Tibial nerve (tissue), 4 donors: ENCODE measurements around the gene CTNNA1. TPM values are rescaled to one million over a fixed set of nuclear protein-coding genes. Genes with fewer than 3 reads are reported as not detected.

ENCODE experiments used
- DNase-seq, 2 donors: peaks; one replicate each; pipeline ENCODE4 v3.0.0-alpha.2; 2019; ENCODE audit warnings: low spot score in 2 of 2
- H3K27ac ChIP-seq, 4 donors: fragments of 200-600 bp; sonication (generic) in 3 of 4; one replicate each; pipeline ENCODE4 v1.5.1; 2017 to 2019; ENCODE audit warnings: mild to moderate bottlenecking in 1 of 4
- H3K27me3 ChIP-seq, 2 donors: fragments of 200-600 bp; sonication (generic) in 1 of 2; one replicate each; pipeline versions ENCODE4 v1.5.1 to v1.6.0; 2017 to 2019
- H3K36me3 ChIP-seq, 3 donors: fragments of 200-600 bp; sonication (generic); one replicate each; pipeline ENCODE4 v1.5.1; 2018 to 2019
- H3K4me1 ChIP-seq, 4 donors: fragments of 200-600 bp; sonication (generic) in 3 of 4; one replicate each; pipeline ENCODE4 v1.5.1; 2017 to 2019
- H3K4me3 ChIP-seq, 4 donors: fragments of 200-600 bp; sonication (generic) in 3 of 4; one replicate each; pipeline ENCODE4 v1.5.1; 2017 to 2019; ENCODE audit warnings: mild to moderate bottlenecking in 1 of 4, moderate library complexity in 1 of 4
- H3K9me3 ChIP-seq, 4 donors: fragments of 200-600 bp; sonication (generic) in 3 of 4; one replicate each; pipeline ENCODE4 v1.5.1; 2017 to 2019
- EP300 ChIP-seq, 2 donors: sonication (generic); formaldehyde crosslinking; IDR thresholded peaks; one replicate each; pipeline ENCODE4 v1.6.1; 2017; ENCODE audit warnings: antibody characterized with exemption in 2 of 2, mild to moderate bottlenecking in 1 of 2
- POLR2A ChIP-seq, 2 donors: fragments of 450-650 bp; IDR thresholded peaks; one replicate each; pipeline ENCODE4 v1.6.1; 2017; ENCODE audit warnings: antibody characterized with exemption in 2 of 2, mild to moderate bottlenecking in 2 of 2, moderate library complexity in 2 of 2
- WGBS, 2 donors: methylation state at CpG; one replicate each; pipeline ENCODE4 v1.1.5; 2018; 5-methylcytosine and 5-hydroxymethylcytosine counted together
- total RNA-seq, 4 donors: library from RNA; depleted of rRNA; stranded (reverse); fragments of >200 nt; gene quantifications; one replicate each; pipeline ENCODE4 v1.1.0, GENCODE V29; 2016
- TF ChIP-seq, protein P1 (sequence below), 5 experiments: fragments of 200-600 bp in 3 of 5; fragments of 450-650 bp in 2 of 5; sonication (generic) in 3 of 5; IDR thresholded peaks; one replicate each; pipeline ENCODE4 v1.5.1; 2016 to 2019; ENCODE audit warnings: antibody characterized with exemption in 5 of 5, mild to moderate bottlenecking in 3 of 5, moderate library complexity in 2 of 5

CTNNA1 gene
- total RNA-seq, 4 donors from 2014 or later = 292 to 447 (median 321) TPM

DNA sequence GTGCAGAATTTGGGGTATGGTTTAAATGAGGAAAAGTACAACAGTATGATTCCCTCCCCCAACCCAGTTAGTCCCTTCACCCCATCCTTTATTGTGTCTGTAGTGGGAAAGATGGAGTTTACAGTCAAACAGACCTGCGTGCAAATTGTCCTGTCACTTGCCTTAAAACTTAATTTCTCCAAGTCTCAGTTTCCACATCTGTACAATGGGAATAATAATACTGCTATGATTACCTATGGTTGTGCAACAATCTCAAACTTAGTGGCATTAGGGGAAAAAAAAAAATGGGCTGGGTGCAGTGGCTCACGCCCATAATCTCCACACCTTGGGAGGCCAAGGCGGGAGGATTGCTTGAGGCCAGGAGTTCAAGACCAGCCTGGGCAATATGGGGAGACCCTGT lies 35.8 kb upstream of the CTNNA1 start:
- Histone ChIP-seq H3K4me3 (no peak overlapping the region), H3K36me3 (no peaks in the 10 kb centered on the region), H3K9me3 (no peaks in the 10 kb centered on the region), H3K4me1 (no peaks in the 10 kb centered on the region), H3K27me3 (no peaks in the 10 kb centered on the region), H3K27ac (no peak overlapping the region)
- no peak for DNase-seq
- no peak for TF ChIP-seq EP300 (IDR thresholded peaks at IDR 0.05)
- no peak for TF ChIP-seq POLR2A (IDR thresholded peaks at IDR 0.05)
- TF ChIP-seq, protein P1, sequence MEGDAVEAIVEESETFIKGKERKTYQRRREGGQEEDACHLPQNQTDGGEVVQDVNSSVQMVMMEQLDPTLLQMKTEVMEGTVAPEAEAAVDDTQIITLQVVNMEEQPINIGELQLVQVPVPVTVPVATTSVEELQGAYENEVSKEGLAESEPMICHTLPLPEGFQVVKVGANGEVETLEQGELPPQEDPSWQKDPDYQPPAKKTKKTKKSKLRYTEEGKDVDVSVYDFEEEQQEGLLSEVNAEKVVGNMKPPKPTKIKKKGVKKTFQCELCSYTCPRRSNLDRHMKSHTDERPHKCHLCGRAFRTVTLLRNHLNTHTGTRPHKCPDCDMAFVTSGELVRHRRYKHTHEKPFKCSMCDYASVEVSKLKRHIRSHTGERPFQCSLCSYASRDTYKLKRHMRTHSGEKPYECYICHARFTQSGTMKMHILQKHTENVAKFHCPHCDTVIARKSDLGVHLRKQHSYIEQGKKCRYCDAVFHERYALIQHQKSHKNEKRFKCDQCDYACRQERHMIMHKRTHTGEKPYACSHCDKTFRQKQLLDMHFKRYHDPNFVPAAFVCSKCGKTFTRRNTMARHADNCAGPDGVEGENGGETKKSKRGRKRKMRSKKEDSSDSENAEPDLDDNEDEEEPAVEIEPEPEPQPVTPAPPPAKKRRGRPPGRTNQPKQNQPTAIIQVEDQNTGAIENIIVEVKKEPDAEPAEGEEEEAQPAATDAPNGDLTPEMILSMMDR (IDR thresholded peaks at IDR 0.05) = no peak
- WGBS, 2 donors = 93 to 95% methylated on average over 3 of the region's 3 CpGs

DNA sequence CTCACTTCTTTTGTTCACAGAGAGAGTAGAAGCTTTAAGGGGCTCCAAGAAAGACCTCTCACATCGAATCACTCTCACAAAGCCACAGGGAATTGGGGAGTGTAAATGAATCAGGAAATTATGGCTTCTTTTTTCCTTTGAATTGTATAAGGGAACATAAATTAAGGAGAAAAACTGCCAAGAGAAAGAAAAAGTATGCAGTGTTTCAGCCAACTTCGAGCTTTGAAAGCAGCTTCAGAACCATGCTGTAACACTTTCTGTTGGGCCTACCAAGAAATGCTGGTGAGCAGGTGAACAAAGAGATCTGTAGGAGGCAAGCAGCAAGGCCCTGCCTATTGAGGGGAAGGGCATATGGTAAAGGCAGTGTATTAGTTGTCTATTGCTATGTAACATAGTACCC lies 33.4 kb upstream of the CTNNA1 start:
- Histone ChIP-seq H3K27me3 (no peaks in the 10 kb centered on the region), H3K27ac (no peak overlapping the region), H3K36me3 (no peaks in the 10 kb centered on the region), H3K9me3 (no peaks in the 10 kb centered on the region), H3K4me3 (no peak overlapping the region), H3K4me1 (peaks cover 0 to 5% (median 0%) of the 10 kb centered on the region in 4 donors)
- 26 to 31% methylated on average over 2 of the region's 2 CpGs for WGBS, 2 donors
- DNase-seq = no peak
- TF ChIP-seq, protein P1 (IDR thresholded peaks at IDR 0.05) = no peak
- TF ChIP-seq POLR2A (IDR thresholded peaks at IDR 0.05) = no peak
- TF ChIP-seq EP300 (IDR thresholded peaks at IDR 0.05) = no peak

DNA sequence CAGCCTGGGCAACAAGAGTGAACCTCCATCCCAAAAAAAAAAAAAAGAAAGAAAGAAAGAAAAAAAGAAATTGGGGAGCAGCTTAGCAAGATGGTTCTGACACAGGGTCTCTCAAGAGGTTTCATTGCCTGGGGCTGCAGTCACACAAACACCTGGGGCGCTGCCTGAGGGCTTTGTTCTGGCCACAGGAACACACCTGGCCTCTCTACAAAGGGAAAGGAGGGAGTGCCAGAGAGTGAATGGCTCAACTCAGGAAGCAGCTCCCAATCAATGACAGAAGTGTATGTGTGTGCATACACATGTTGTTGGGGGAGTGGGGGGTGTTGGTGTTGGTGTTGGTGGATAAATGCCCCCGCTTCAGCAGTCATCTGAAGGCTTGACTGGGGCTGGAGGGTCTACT lies 32.4 kb upstream of the CTNNA1 start:
- no peak overlapping the region for H3K4me3 ChIP-seq
- no peaks in the 10 kb centered on the region for H3K27me3 ChIP-seq
- TF ChIP-seq, protein P1 (IDR thresholded peaks at IDR 0.05) = no peak
- TF ChIP-seq POLR2A (IDR thresholded peaks at IDR 0.05) (no peak), EP300 (IDR thresholded peaks at IDR 0.05) (no peak)
- H3K27ac ChIP-seq = no peak overlapping the region
- no peaks in the 10 kb centered on the region for H3K36me3 ChIP-seq
- peaks cover 0 to 15% (median 2%) of the 10 kb centered on the region in 4 donors for H3K4me1 ChIP-seq
- no peak for DNase-seq
- WGBS, 2 donors = 95 to 100% methylated on average over 2 of the region's 2 CpGs
- H3K9me3 ChIP-seq = no peaks in the 10 kb centered on the region

DNA sequence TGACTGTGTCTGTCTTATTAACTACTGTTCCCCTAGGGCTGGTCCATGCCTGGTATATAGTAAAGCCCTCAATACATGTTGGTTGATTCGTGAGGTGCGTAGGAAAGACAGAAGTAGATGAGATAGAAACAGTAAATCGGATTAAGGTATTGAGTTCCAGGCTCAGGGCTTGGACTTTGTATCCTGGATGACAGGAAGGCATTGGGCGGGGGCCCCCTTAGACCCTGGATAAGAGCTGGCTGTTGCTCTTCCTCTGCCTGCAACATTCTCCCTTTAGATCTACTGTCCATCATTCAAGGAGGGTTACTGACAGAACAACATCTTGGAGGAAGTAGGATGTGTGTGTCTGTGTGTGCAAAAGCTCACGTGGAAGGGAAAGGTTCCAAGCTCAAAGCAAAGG lies 31.2 kb upstream of the CTNNA1 start:
- 89 to 91% methylated on average over 5 of the region's 5 CpGs for WGBS, 2 donors
- Histone ChIP-seq H3K9me3 (no peaks in the 10 kb centered on the region), H3K36me3 (no peaks in the 10 kb centered on the region), H3K27me3 (no peaks in the 10 kb centered on the region), H3K27ac (no peak overlapping the region), H3K4me3 (no peak overlapping the region), H3K4me1 (peaks cover 0 to 20% (median 3%) of the 10 kb centered on the region in 4 donors)
- TF ChIP-seq, protein P1 (IDR thresholded peaks at IDR 0.05) = no peak
- no peak for TF ChIP-seq POLR2A (IDR thresholded peaks at IDR 0.05)
- no peak for TF ChIP-seq EP300 (IDR thresholded peaks at IDR 0.05)
- DNase-seq = no peak

DNA sequence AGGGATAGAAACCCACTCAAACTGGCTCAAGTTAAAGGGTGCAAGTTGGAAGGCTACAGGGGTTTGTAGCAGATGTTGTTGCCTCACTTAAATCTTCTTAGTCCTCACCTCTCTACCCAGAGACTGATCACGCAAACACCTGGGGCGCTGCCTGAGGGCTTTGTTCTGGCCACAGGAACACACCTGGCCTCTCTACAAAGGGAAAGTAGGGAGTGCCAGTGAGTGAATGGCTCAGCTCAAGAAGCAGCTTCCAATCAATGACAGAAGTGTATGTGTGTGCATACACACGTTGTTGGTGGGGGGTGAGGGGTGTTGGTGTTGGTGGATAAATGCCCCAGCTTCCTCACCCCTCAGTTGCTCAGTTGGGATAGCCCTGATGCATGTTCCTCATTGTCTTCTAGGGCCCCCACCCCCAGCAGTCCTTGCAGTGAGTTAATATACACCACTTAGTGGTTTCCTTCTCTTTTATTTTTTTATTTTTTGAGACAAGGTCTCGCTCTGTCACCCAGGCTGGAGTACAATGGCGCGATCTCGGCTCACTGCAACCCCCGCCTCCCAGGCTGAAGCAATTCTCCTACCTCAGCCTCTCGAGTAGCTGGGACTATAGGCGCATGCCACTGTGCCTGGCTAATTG lies 30.6 kb upstream of the CTNNA1 start:
- no peak for DNase-seq
- Histone ChIP-seq H3K4me3 (no peak overlapping the region), H3K36me3 (no peaks in the 10 kb centered on the region), H3K27me3 (no peaks in the 10 kb centered on the region), H3K27ac (no peak overlapping the region), H3K4me1 (peaks cover 0 to 20% (median 3%) of the 10 kb centered on the region in 4 donors), H3K9me3 (no peaks in the 10 kb centered on the region)
- WGBS, 2 donors = 79% methylated on average over 10 of the region's 10 CpGs
- TF ChIP-seq POLR2A (IDR thresholded peaks at IDR 0.05) = no peak
- TF ChIP-seq, protein P1 (IDR thresholded peaks at IDR 0.05) = no peak
- no peak for TF ChIP-seq EP300 (IDR thresholded peaks at IDR 0.05)
